Measurements from ENCODE around the gene SLC35D1. TPM values are rescaled to one million over a fixed set of nuclear protein-coding genes. Genes with fewer than 3 reads are reported as not detected.
A peak's percentile ranks its signal among the peaks of the same experiment; 100 is the strongest.
"Not testable (repeated sequence)": the region's sequence is repeated elsewhere in the genome, so short reads cannot be mapped to it uniquely, and the experiment has no call there.

Gene SLC35D1
- total RNA-seq, 1 experiment from 2014 or later: 20.1 TPM

- DNase-seq (ENCODE audit: low read depth): no peak
Measured at GRCh38 chr1:66985835-66986234, 68.1 kb downstream of the SLC35D1 start.

- no peak for DNase-seq (ENCODE audit: low read depth)
Measured at GRCh38 chr1:66984491-66984890, 69.5 kb downstream of the SLC35D1 start.

GRCh38 chr1:66982561-66983260 lies 71.2 kb downstream of the SLC35D1 start:
- DNase-seq (ENCODE audit: low read depth): no peak

- DNase-seq (ENCODE audit: low read depth): no peak
Measured at GRCh38 chr1:66981679-66982078, 72.3 kb downstream of the SLC35D1 start.

- DNase-seq (ENCODE audit: low read depth): peak; percentile 33
Measured at GRCh38 chr1:66980745-66981367, 73.1 kb downstream of the SLC35D1 start.

GRCh38 chr1:66979621-66980020 lies 74.3 kb downstream of the SLC35D1 start:
- DNase-seq (ENCODE audit: low read depth): not testable (repeated sequence)

GRCh38 chr1:66978201-66978600 lies 75.7 kb downstream of the SLC35D1 start:
- DNase-seq (ENCODE audit: low read depth): no peak

- DNase-seq (ENCODE audit: low read depth): no peak
Measured at GRCh38 chr1:66968574-66968973, 85.4 kb downstream of the SLC35D1 start.

- DNase-seq (ENCODE audit: low read depth): not testable (repeated sequence)
Measured at GRCh38 chr1:66966188-66966873, 87.6 kb downstream of the SLC35D1 start.

- DNase-seq (ENCODE audit: low read depth): no peak
Measured at GRCh38 chr1:66957938-66958337, 96.0 kb downstream of the SLC35D1 start.

GRCh38 chr1:66954208-66954607 lies 99.7 kb downstream of the SLC35D1 start:
- no peak for DNase-seq (ENCODE audit: low read depth)

- peak; percentile 67 for DNase-seq (ENCODE audit: low read depth)
Measured at GRCh38 chr1:66951513-66951912, 102.4 kb downstream of the SLC35D1 start.

Other genes starting within 250 kb of the SLC35D1 start
- 4.3 and 5.9 TPM in 2 replicates for gene DNAI4, start 129.3 kb downstream of the SLC35D1 start, total RNA-seq (2014; rRNA removed; shearing (Covaris generic))
- 20.2 and 26.3 TPM in 2 replicates for gene MIER1, start 129.2 kb downstream of the SLC35D1 start, total RNA-seq (2014; rRNA removed; shearing (Covaris generic))
- gene C1orf141, start 80.8 kb upstream of the SLC35D1 start, total RNA-seq (2014; rRNA removed; shearing (Covaris generic)): not detected in 2 replicates
- gene IL23R, start 112.3 kb upstream of the SLC35D1 start, total RNA-seq (2014; rRNA removed; shearing (Covaris generic)): 0.07 TPM in 1 of 2 replicates, not detected in the other

All from M059J (cell line).